Osteoblast (primary cell): ENCODE results near the gene ATG2B. TPM values are rescaled to one million over a fixed set of nuclear protein-coding genes. Genes with fewer than 3 reads are reported as not detected.

Experiments
- DNase-seq: peaks from one replicate; pipeline ENCODE4 v3.0.0; 2011; ENCODE audit warnings: low spot score, mixed read lengths; ENCODE audit not compliant: insufficient read length; ENCODE audit errors: missing footprints
- H2AFZ ChIP-seq: 2 replicates; pipeline ENCODE4 v1.6.0; 2011; ENCODE audit warnings: mild to moderate bottlenecking, low read length
- H3K27ac ChIP-seq: 2 replicates; pipeline ENCODE4 v1.5.1; 2011; ENCODE audit warnings: mild to moderate bottlenecking, low read depth, low read length, moderate library complexity
- H3K27me3 ChIP-seq: 2 replicates; pipeline ENCODE4 v1.6.0; 2012; ENCODE audit warnings: mild to moderate bottlenecking, control low read depth, inconsistent platforms, low read length, moderate library complexity; ENCODE audit not compliant: insufficient read depth
- H3K36me3 ChIP-seq: 2 replicates; pipeline ENCODE4 v1.5.1; 2011; ENCODE audit warnings: mild to moderate bottlenecking, low read length, control low read depth, moderate library complexity; ENCODE audit not compliant: insufficient read depth
- H3K4me1 ChIP-seq: 2 replicates; pipeline ENCODE4 v1.5.1; 2011; ENCODE audit warnings: mild to moderate bottlenecking, low read length, control low read depth, moderate library complexity; ENCODE audit not compliant: insufficient read depth
- H3K4me2 ChIP-seq: 2 replicates; pipeline ENCODE4 v1.6.0; 2011; ENCODE audit warnings: mild to moderate bottlenecking, low read length; ENCODE audit not compliant: insufficient read depth
- H3K4me3 ChIP-seq: fragments of 200-600 bp; sonication (generic); 3 replicates; pipeline ENCODE4 v1.5.1; 2012; ENCODE audit warnings: mild to moderate bottlenecking, low read length, inconsistent platforms; ENCODE audit not compliant: insufficient read depth
- H3K79me2 ChIP-seq: 2 replicates; pipeline ENCODE4 v1.6.0; 2012; ENCODE audit warnings: mild to moderate bottlenecking, low read length, control low read depth, inconsistent platforms; ENCODE audit not compliant: insufficient read depth
- H3K9me3 ChIP-seq: 2 replicates; pipeline ENCODE4 v1.5.1; 2011; ENCODE audit warnings: low read depth, low read length, control low read depth
- H4K20me1 ChIP-seq: 2 replicates; pipeline ENCODE4 v1.6.0; 2012; ENCODE audit warnings: mild to moderate bottlenecking, low read length, control low read depth; ENCODE audit not compliant: insufficient read depth
- total RNA-seq: library from RNA; depleted of rRNA; stranded (reverse); fragments of >200 nt; gene quantifications from 2 replicates; pipeline ENCODE4 v1.2.3, GENCODE V29; 2012
- TF ChIP-seq, protein P1 (sequence below): IDR thresholded peaks from 2 replicates; pipeline ENCODE4 v1.5.1; 2011; ENCODE audit warnings: mild to moderate bottlenecking, low read depth, low read length, moderate library complexity; ENCODE audit errors: extremely low read depth

ATG2B gene
- total RNA-seq, 1 donor, result 35.1 TPM

DNA sequence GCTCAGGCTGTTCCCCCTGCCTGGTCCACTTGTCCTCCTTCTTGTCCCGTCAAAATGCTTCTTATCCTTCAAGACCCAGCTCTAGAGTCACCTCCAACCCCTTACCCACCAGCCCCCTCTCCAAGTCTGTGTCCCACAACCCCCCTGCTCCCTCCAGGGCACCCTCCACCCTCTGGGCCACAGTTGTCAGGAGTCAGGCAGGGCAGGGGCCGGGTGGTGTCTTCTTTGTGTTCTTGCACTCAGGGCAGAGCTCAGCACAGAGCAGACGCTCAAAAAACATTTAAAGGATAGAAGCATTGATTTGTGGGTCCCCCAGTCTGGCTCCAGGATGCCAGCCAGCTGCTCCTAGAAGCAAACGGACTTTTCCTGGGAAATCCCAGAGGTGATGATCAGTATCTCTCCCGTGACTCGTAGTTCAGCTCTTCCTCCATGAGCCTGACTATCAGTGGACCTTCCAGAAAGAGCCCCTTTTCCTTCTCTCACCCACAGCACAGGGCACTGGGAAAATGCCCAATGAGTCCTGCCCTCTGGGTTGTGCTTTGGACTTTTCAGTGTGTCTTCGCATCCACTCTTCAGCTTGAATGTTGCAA, 124.4 kb downstream of the ATG2B start:
- H3K79me2 ChIP-seq, result no peaks in the 10 kb centered on the region
- no peaks in the 10 kb centered on the region for H3K9me3 ChIP-seq
- no peak overlapping the region for H2AFZ ChIP-seq
- no peak overlapping the region for H3K4me3 ChIP-seq
- TF ChIP-seq, protein P1, sequence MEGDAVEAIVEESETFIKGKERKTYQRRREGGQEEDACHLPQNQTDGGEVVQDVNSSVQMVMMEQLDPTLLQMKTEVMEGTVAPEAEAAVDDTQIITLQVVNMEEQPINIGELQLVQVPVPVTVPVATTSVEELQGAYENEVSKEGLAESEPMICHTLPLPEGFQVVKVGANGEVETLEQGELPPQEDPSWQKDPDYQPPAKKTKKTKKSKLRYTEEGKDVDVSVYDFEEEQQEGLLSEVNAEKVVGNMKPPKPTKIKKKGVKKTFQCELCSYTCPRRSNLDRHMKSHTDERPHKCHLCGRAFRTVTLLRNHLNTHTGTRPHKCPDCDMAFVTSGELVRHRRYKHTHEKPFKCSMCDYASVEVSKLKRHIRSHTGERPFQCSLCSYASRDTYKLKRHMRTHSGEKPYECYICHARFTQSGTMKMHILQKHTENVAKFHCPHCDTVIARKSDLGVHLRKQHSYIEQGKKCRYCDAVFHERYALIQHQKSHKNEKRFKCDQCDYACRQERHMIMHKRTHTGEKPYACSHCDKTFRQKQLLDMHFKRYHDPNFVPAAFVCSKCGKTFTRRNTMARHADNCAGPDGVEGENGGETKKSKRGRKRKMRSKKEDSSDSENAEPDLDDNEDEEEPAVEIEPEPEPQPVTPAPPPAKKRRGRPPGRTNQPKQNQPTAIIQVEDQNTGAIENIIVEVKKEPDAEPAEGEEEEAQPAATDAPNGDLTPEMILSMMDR, result no peak
- peaks cover 5% of the 10 kb centered on the region for H3K4me1 ChIP-seq
- H3K36me3 ChIP-seq, result peaks cover 42% of the 10 kb centered on the region
- DNase-seq, result no peak
- peaks cover 3% of the 10 kb centered on the region for H4K20me1 ChIP-seq
- H3K27me3 ChIP-seq, result no peaks in the 10 kb centered on the region
- H3K27ac ChIP-seq, result no peak overlapping the region
- no peak overlapping the region for H3K4me2 ChIP-seq

DNA sequence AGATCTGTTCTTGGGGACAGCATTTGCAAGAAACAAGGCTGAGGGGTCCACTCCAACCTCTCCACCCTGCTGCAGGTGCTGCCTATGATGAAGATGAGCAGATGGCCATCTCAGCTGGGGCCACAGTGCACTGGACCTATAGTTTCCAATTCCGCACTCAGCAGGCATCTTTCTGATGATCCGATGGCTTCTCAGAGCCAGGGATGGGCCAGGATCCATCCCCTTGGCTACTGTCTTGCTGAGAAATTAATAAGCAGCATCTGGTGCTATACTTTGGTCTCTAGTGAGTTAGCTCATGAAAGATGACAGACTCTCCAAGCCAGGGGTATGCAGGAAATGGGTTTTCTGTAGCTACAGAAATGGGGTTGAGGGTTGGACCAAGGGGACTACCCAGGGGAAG, 125.5 kb downstream of the ATG2B start:
- Histone ChIP-seq H3K4me2 (no peak overlapping the region), H3K4me1 (peaks cover 5% of the 10 kb centered on the region), H3K9me3 (no peaks in the 10 kb centered on the region), H3K79me2 (no peaks in the 10 kb centered on the region), H3K27me3 (no peaks in the 10 kb centered on the region), H3K4me3 (no peak overlapping the region), H3K36me3 (peaks cover 42% of the 10 kb centered on the region), H2AFZ (no peak overlapping the region), H3K27ac (no peak overlapping the region), H4K20me1 (peaks cover 3% of the 10 kb centered on the region)
- DNase-seq, result no peak
- TF ChIP-seq, protein P1, result no peak

DNA sequence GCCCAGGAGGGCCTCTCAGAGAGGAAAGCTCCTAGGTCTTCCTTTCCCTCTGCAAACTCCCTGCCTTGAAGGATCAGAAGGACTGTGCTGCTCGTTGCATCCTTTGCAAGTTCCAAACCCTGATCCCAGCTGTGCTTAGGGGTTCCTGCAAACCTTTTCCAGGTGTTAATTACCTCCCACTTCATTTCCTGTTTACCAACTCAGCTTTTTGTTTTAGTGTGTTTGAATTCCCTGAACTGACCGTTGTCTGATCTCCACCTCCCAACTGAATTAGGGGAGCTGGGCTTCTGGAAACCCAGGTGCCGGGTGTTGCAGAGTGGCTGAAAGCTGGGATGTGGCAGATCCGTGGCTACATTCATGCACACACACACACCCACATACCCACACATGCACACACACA, 127.7 kb downstream of the ATG2B start:
- Histone ChIP-seq H3K27me3 (no peaks in the 10 kb centered on the region), H3K27ac (no peak overlapping the region), H3K4me2 (no peak overlapping the region), H3K79me2 (no peaks in the 10 kb centered on the region), H3K9me3 (no peaks in the 10 kb centered on the region), H4K20me1 (peaks cover 3% of the 10 kb centered on the region), H3K4me3 (no peak overlapping the region), H3K36me3 (peaks cover 22% of the 10 kb centered on the region), H3K4me1 (peaks cover 5% of the 10 kb centered on the region), H2AFZ (no peak overlapping the region)
- no peak for DNase-seq
- TF ChIP-seq, protein P1, result no peak

DNA sequence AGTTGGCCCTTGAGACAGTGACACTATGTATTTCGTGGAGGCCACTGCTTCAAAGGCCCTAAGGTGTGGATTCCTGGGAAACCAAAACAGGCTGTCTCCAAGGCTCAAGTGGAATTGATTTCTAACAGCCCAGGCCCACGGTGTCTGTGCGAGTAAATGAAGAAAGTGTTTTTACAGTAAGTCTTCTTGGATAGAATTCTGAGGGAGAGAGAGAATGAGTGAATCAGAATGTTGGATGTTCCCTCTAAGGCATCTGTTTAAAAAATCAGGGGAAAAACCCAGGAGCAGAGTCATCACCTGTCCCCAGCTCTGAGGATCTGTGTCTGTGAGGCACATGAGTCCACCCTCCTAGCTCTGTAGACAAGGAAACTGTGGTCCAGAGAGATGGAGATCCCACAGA, 129.5 kb downstream of the ATG2B start:
- no peaks in the 10 kb centered on the region for H4K20me1 ChIP-seq
- no peaks in the 10 kb centered on the region for H3K79me2 ChIP-seq
- H3K9me3 ChIP-seq, result no peaks in the 10 kb centered on the region
- H3K27me3 ChIP-seq, result no peaks in the 10 kb centered on the region
- no peak overlapping the region for H3K4me3 ChIP-seq
- no peak overlapping the region for H2AFZ ChIP-seq
- TF ChIP-seq, protein P1, result no peak
- no peak overlapping the region for H3K4me2 ChIP-seq
- peaks cover 5% of the 10 kb centered on the region for H3K4me1 ChIP-seq
- peaks cover 8% of the 10 kb centered on the region for H3K36me3 ChIP-seq
- DNase-seq, result no peak
- no peak overlapping the region for H3K27ac ChIP-seq
